GM19351 (cell line): ENCODE results near the gene NDST1.
"Not testable (repeated sequence)": the region's sequence is repeated elsewhere in the genome, so short reads cannot be mapped to it uniquely, and the experiment has no call there.

Source experiments
- ATAC-seq: cut with Tn5 transposase; IDR thresholded peaks from one replicate; pipeline ENCODE4 v1.9.1; 2021; ENCODE audit warnings: mild to moderate bottlenecking, moderate library complexity; ENCODE audit not compliant: unreplicated experiment

The NDST1 gene

GRCh38 chr5:150505816-150506215 is 2.1 kb upstream of the NDST1 start:
- no peak for ATAC-seq

- ATAC-seq = no peak
Observed at GRCh38 chr5:150506571-150507473, 1.1 kb upstream of the NDST1 start.

GRCh38 chr5:150508277-150508640 is 328 bp downstream of the NDST1 start:
- no peak for ATAC-seq

GRCh38 chr5:150508828-150509227 is 897 bp downstream of the NDST1 start:
- ATAC-seq = no peak

- no peak for ATAC-seq
Observed at GRCh38 chr5:150509992-150510391, 2.1 kb downstream of the NDST1 start.

GRCh38 chr5:150510460-150511263 is 2.7 kb downstream of the NDST1 start:
- ATAC-seq = no peak

- ATAC-seq = no peak
Observed at GRCh38 chr5:150511578-150512367, 3.8 kb downstream of the NDST1 start.

GRCh38 chr5:150512368-150512747 is 4.4 kb downstream of the NDST1 start:
- ATAC-seq = no peak

GRCh38 chr5:150513375-150514309 is 5.7 kb downstream of the NDST1 start:
- no peak for ATAC-seq

- no peak for ATAC-seq
Observed at GRCh38 chr5:150514708-150515211, 6.8 kb downstream of the NDST1 start.

- no peak for ATAC-seq
Observed at GRCh38 chr5:150515446-150515845, 7.5 kb downstream of the NDST1 start.

GRCh38 chr5:150516011-150516410 is 8.1 kb downstream of the NDST1 start:
- ATAC-seq = no peak

- no peak for ATAC-seq
Observed at GRCh38 chr5:150517272-150518152, 9.6 kb downstream of the NDST1 start.

GRCh38 chr5:150518712-150519559 is 11.0 kb downstream of the NDST1 start:
- not testable (repeated sequence) for ATAC-seq

GRCh38 chr5:150519560-150519945 is 11.6 kb downstream of the NDST1 start:
- ATAC-seq = no peak

GRCh38 chr5:150519978-150520377 is 12.0 kb downstream of the NDST1 start:
- no peak for ATAC-seq

GRCh38 chr5:150520747-150521521 is 13.0 kb downstream of the NDST1 start:
- no peak for ATAC-seq

- ATAC-seq = no peak
Observed at GRCh38 chr5:150521522-150521817, 13.5 kb downstream of the NDST1 start.
